K562 (cell line): ENCODE data around the gene ATRN. TPM values are rescaled to one million over a fixed set of nuclear protein-coding genes. Genes with fewer than 3 reads are reported as not detected.

ENCODE experiments used
- ATAC-seq: fragments of 200-7000 bp; cut with Tn5 transposase; 3 replicates; pipeline ENCODE4 v1.9.1; 2020; ENCODE audit warnings: moderate library complexity
- BruUV-seq: library from RNA; stranded (reverse); fragments of 400-500 nt; replicated peaks from 2 replicates; lab custom pipeline; 2021; lab: Mats Ljungman, UMichigan
- CTCF ChIA-PET: fragments of 300-600 bp; formaldehyde crosslinking; extraction: SDS; loops from one replicate; lab custom pipeline; 2021; ENCODE audit warnings: low intra/inter-chr PET ratio; lab: Yijun Ruan, JAX
- POLR2A ChIA-PET: fragments of 300-600, 350-650 bp; sonication (Branson Sonifier 250); formaldehyde crosslinking; extraction: SDS; loops from one replicate; lab custom pipeline; 2021; ENCODE audit warnings: antibody characterized with exemption, inconsistent platforms; lab: Yijun Ruan, JAX
- DNase-seq, 4 experiments: peaks; one replicate each; pipeline versions ENCODE4 v3.0.0 to v3.0.0-alpha.2; 2011 to 2018; ENCODE audit warnings: low spot score in 3 of 4, mixed read lengths in 3 of 4; ENCODE audit errors: extremely low read depth in 1 of 4
- FAIRE-seq: peaks from 2 replicates; lab custom pipeline; 2011; peaks lifted over from hg19 to GRCh38; lab: Jason Lieb, UNC
- H2AFZ ChIP-seq: 2 replicates; pipeline ENCODE4 v1.6.0; 2011; ENCODE audit warnings: low read depth, low read length, control low read depth, inconsistent platforms
- H3K27ac ChIP-seq: fragments of 200-600 bp; 3 replicates; pipeline ENCODE4 v1.8.0; 2011; ENCODE audit warnings: low read depth, mild to moderate bottlenecking, control low read depth, inconsistent platforms, low read length, moderate library complexity, mixed read lengths; ENCODE audit errors: extremely low read depth
- H3K27me3 ChIP-seq, 2 experiments: fragments of 300-600 bp in 1 of 2; 2 replicates in 1 of 2; 3 replicates in 1 of 2; pipeline versions ENCODE4 v1.6.0 to v1.8.0; 2011; ENCODE audit warnings: inconsistent platforms in 2 of 2, low read length in 2 of 2, mild to moderate bottlenecking in 1 of 2, mixed read lengths in 1 of 2, moderate library complexity in 1 of 2; ENCODE audit not compliant: control insufficient read depth in 2 of 2, insufficient read depth in 2 of 2
- H3K36me3 ChIP-seq: fragments of 300-600 bp; 3 replicates; pipeline ENCODE4 v1.8.0; 2011; ENCODE audit warnings: mild to moderate bottlenecking, low read length, inconsistent platforms; ENCODE audit not compliant: control insufficient read depth, insufficient read depth
- H3K4me1 ChIP-seq, 2 experiments: fragments of 200-600 bp in 1 of 2; replicated peaks in 1 of 2; 2 replicates in 1 of 2; 3 replicates in 1 of 2; pipeline versions ENCODE4 v1.5.1 to v1.8.0; 2011; ENCODE audit warnings: inconsistent platforms in 2 of 2, low read length in 2 of 2, mild to moderate bottlenecking in 1 of 2, mixed read lengths in 1 of 2, moderate library complexity in 1 of 2; ENCODE audit not compliant: control insufficient read depth in 2 of 2, insufficient read depth in 2 of 2
- H3K4me2 ChIP-seq: 2 replicates; pipeline ENCODE4 v1.6.1; 2011; ENCODE audit warnings: low read length, control low read depth, inconsistent platforms, mixed read lengths; ENCODE audit not compliant: insufficient read depth
- H3K4me3 ChIP-seq: fragments of 200-600 bp; sonication (generic), shearing (Covaris generic); 2 replicates; pipeline ENCODE4 v1.5.1; 2016; ENCODE audit warnings: control low read depth, inconsistent platforms
- H3K79me2 ChIP-seq: fragments of 200-600 bp; 3 replicates; pipeline ENCODE4 v1.8.0; 2011; ENCODE audit warnings: low read length, inconsistent platforms; ENCODE audit not compliant: control insufficient read depth, insufficient read depth
- H3K9ac ChIP-seq, 2 experiments: 2 replicates each; pipeline versions ENCODE4 v1.6.0 to v1.6.1; 2011; ENCODE audit warnings: low read depth in 2 of 2, low read length in 2 of 2, control low read depth in 1 of 2, inconsistent platforms in 1 of 2, mild to moderate bottlenecking in 1 of 2, mixed read lengths in 1 of 2; ENCODE audit not compliant: insufficient read depth in 1 of 2
- H3K9me1 ChIP-seq: one replicate; pipeline ENCODE4 v1.6.0; 2011; ENCODE audit warnings: inconsistent platforms, mild to moderate bottlenecking, low read length, moderate library complexity; ENCODE audit not compliant: control insufficient read depth, insufficient read depth
- H3K9me3 ChIP-seq: replicated peaks from 2 replicates; pipeline ENCODE4 v1.5.1; 2011; ENCODE audit warnings: low read depth, low read length, inconsistent platforms; ENCODE audit not compliant: control insufficient read depth, insufficient read depth
- H4K20me1 ChIP-seq: replicated peaks from 2 replicates; pipeline ENCODE4 v1.6.1; 2011; ENCODE audit warnings: low read length, inconsistent platforms, mixed read lengths; ENCODE audit not compliant: control insufficient read depth, insufficient read depth
- AFF1 ChIP-seq, 2 experiments: fragments of 450-650 bp; IDR thresholded peaks; 2 replicates each; pipeline ENCODE4 v1.6.1; 2018; ENCODE audit warnings: mild to moderate bottlenecking in 2 of 2, low read depth in 1 of 2; ENCODE audit not compliant: partially characterized antibody in 2 of 2
- EHMT2 ChIP-seq: fragments of 450-650 bp; IDR thresholded peaks from 2 replicates; pipeline ENCODE4 v1.6.1; 2018; ENCODE audit warnings: antibody characterized with exemption
- ESRRB ChIP-seq: fragments of 250-450 bp; sonication (Bioruptor Pico); IDR thresholded peaks from 2 replicates; pipeline ENCODE4 v1.5.0; 2020; ENCODE audit warnings: mild to moderate bottlenecking, moderate library complexity, borderline replicate concordance
- IRF2 ChIP-seq: sonication (generic); formaldehyde crosslinking; IDR thresholded peaks from 2 replicates; pipeline ENCODE4 v1.8.1; 2022; ENCODE audit warnings: mild to moderate bottlenecking, missing genetic modification reagents
- NUFIP1 ChIP-seq: fragments of 450-650 bp; IDR thresholded peaks from 2 replicates; pipeline ENCODE4 v1.6.1; 2018; ENCODE audit not compliant: partially characterized antibody
- SIX5 ChIP-seq, 2 experiments: IDR thresholded peaks; 2 replicates each; pipeline ENCODE4 v1.6.1; 2011; ENCODE audit warnings: low read length in 2 of 2, borderline replicate concordance in 1 of 2, low read depth in 1 of 2, mild to moderate bottlenecking in 1 of 2, moderate library complexity in 1 of 2; ENCODE audit not compliant: insufficient read depth in 1 of 2
- SNIP1 ChIP-seq: fragments of 450-650 bp; IDR thresholded peaks from 2 replicates; pipeline ENCODE4 v1.7.1; 2017; ENCODE audit warnings: low read depth, mild to moderate bottlenecking
- TFAM ChIP-seq: fragments of 250-450 bp; sonication (Bioruptor Pico); conservative IDR thresholded peaks from 2 replicates; pipeline ENCODE4 v1.5.0; 2021; ENCODE audit warnings: mild to moderate bottlenecking, moderate library complexity
- ZKSCAN8 ChIP-seq: fragments of 200-800 bp; sonication (Bioruptor generic); IDR thresholded peaks from 2 replicates; pipeline ENCODE4 v1.6.1; 2016; ENCODE audit warnings: missing genetic modification characterization, missing compliant biosample characterization
- ZNF146 ChIP-seq: IDR thresholded peaks from one replicate; pipeline ENCODE4 v1.6.1; 2018; ENCODE audit warnings: missing compliant biosample characterization; ENCODE audit not compliant: unreplicated experiment
- ZNF384 ChIP-seq: IDR thresholded peaks from 2 replicates; pipeline ENCODE4 v1.6.1; 2012; ENCODE audit warnings: low read depth, low read length, improper control_type of control experiment
- ZNF398 ChIP-seq: fragments of 250-450 bp; sonication (Bioruptor Pico); IDR thresholded peaks from 2 replicates; pipeline ENCODE4 v1.8.0; 2021; ENCODE audit warnings: moderate library complexity, mild to moderate bottlenecking, inconsistent platforms
- ZNF445 ChIP-seq: fragments of 250-450 bp; sonication (Bioruptor Pico); IDR thresholded peaks from 2 replicates; pipeline ENCODE4 v1.4.0; 2020; ENCODE audit warnings: low read depth, mild to moderate bottlenecking, moderate library complexity
- WGBS: fragments of 100-300 bp; shearing (Covaris generic); methylation state at CpG from one replicate; pipeline ENCODE4 v1.1.6; 2016; ENCODE audit warnings: low coverage, mixed read lengths; ENCODE audit not compliant: insufficient coverage; ENCODE audit errors: missing lambda C conversion rate; 5-methylcytosine and 5-hydroxymethylcytosine counted together
- in situ Hi-C: fragments of 300-500 bp; cut with MboI; formaldehyde crosslinking; loops from 4 replicates; pipeline ENCODE4 v1.15.0; 2018; ENCODE audit warnings: inconsistent platforms, mixed read lengths
- intact Hi-C: fragments of 100-400 bp; cut with micrococcal nuclease; formaldehyde crosslinking; loops from 2 replicates; pipeline ENCODE4 v1.14.2; 2022
- polyA plus RNA-seq, 8 experiments: library from polyadenylated mRNA; depleted of rRNA in 4 of 8; stranded (reverse) in 5 of 8; unstranded in 3 of 8; fragments of >200 nt; fragmentation: Nextera tagmentation in 2 of 8; fragmentation: Illumina TruSeq in 1 of 8; extraction: Ambion mirVana in 2 of 8; extraction: Trizol in 1 of 8; gene quantifications; 2 replicates each; pipeline versions ENCODE4 v1.2.1 to v1.2.3, GENCODE V29; 2011 to 2014; ENCODE audit warnings: inconsistent platforms in 1 of 8, missing spikeins in 1 of 8
- total RNA-seq, 7 experiments: library from RNA; depleted of rRNA in 6 of 7; stranded (reverse); fragments of >200 nt in 6 of 7; fragmentation: Illumina TruSeq in 2 of 7; extraction: Trizol in 2 of 7; gene quantifications; 2 replicates each; pipeline versions ENCODE4 v1.2.1 to v1.2.3, GENCODE V29; 2011 to 2021; ENCODE audit warnings: low replicate concordance in 1 of 7

The ATRN gene
- total and polyA plus RNA-seq, 9 of the 15 experiments (the other 6 are each of a cell fraction or from before 2014, with no cell fraction given): 0.69 to 16.5 (median 7.6) TPM

DNA sequence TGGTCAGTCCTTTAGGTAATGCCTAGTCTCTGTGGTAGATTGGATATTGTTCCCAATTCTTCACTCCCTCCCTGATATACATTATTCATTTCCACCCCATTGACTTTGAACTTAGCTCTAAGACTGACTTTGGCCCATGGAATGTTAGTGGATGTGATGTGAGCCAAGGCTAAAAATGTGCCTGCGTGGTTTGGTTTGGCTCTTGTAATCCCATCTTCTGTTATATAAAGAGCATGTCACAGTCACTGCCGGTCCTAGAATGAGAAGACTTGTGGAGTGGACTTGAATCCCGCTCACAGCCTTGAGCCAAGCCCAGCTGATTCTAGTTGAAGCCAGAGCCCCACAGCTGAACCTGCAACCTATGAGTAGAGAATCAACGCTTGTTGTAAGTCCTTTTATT lies 39.7 kb upstream of the ATRN start (continued):
- no peak for TF ChIP-seq ZNF398
- TF ChIP-seq TFAM (CRISPR knock-in tag): no peak
- no peak for TF ChIP-seq ZKSCAN8 (CRISPR knock-in tag)
- TF ChIP-seq SIX5 (IDR thresholded peaks at IDR 0.05; ENCODE audit: borderline replicate concordance in 1 of 2, insufficient read depth in 1 of 2, low read depth in 1 of 2, low read length in 2 of 2): no peak
- TF ChIP-seq ZNF384: no peak

DNA sequence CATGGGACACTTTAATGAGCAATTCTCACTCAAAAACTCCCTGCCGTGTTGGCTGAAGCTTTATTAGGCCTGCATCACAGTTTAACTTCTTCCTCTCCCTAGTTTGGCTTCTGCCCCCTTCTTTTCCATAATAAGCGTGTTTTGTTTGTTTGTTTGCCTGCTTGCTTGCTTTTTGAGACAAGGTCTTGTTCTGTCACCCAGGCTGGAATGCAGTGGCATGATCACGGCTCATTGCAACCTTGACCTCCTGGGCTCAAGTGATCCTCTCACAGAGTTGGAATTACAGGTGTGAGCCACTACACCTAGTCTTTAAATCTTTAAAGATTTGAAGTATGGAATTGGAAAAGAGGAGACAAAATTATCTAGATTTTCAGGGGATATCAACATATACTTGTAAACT lies 38.0 kb upstream of the ATRN start:
- FAIRE-seq (no peak), ATAC-seq (no peak), DNase-seq (no peak)
- ChIA-PET CTCF (no interaction called here), POLR2A (no interaction called here)
- H3K27ac ChIP-seq: no peak overlapping the region
- 54% methylated on average over 3 of the region's 3 CpGs for WGBS
- no peaks in the 10 kb centered on the region for H3K9me3 ChIP-seq
- H4K20me1 ChIP-seq: no peaks in the 10 kb centered on the region
- in situ Hi-C loops: no loop called here
- no peaks in the 10 kb centered on the region for H3K9me1 ChIP-seq
- H3K79me2 ChIP-seq: no peaks in the 10 kb centered on the region
- no peak overlapping the region for H3K9ac ChIP-seq
- no peak overlapping the region for H3K4me3 ChIP-seq
- no peaks in the 10 kb centered on the region; a peak in 1 of 5 replicates for H3K4me1 ChIP-seq
- no TSS peak for BruUV-seq
- intact Hi-C loops: no loop called here
- no peak overlapping the region for H3K4me2 ChIP-seq
- no peak overlapping the region for H2AFZ ChIP-seq
- no peaks in the 10 kb centered on the region for H3K36me3 ChIP-seq
- no peaks in the 10 kb centered on the region for H3K27me3 ChIP-seq
- TF ChIP-seq AFF1 (IDR thresholded peaks at IDR 0.05; ENCODE audit: low read depth in 1 of 2, partially characterized antibody in 2 of 2) (no peak), SNIP1 (no peak), ZNF398 (no peak), ZNF445 (CRISPR knock-in tag) (no peak), ESRRB (CRISPR knock-in tag) (no peak), IRF2 (CRISPR knock-in tag) (no peak), NUFIP1 (no peak), ZNF146 (CRISPR knock-in tag) (no peak), EHMT2 (no peak)
